ENCODE data around the gene BMPR1A. TPM values are rescaled to one million over a fixed set of nuclear protein-coding genes. Genes with fewer than 3 reads are reported as not detected.
"Not testable (repeated sequence)": the region's sequence is repeated elsewhere in the genome, so short reads cannot be mapped to it uniquely, and the experiment has no call there.

Gene BMPR1A
- total RNA-seq, 2 experiments from 2014 or later, result 0.47 to 1.1 TPM

- POLR2A ChIA-PET, result no interaction called here
- intact Hi-C loops (cut with micrococcal nuclease; ENCODE audit: unreplicated experiment), result no loop called here
Observed at GRCh38 chr10:86938260-86938659, 181.8 kb downstream of the BMPR1A start.

GRCh38 chr10:86940076-86940475 lies 183.7 kb downstream of the BMPR1A start:
- H3K9me3 ChIP-seq (ENCODE audit: low read length); H3K79me2 ChIP-seq (ENCODE audit: insufficient read depth, low read depth, low read length); H3K27ac ChIP-seq (ENCODE audit: low read depth, low read length, poor library complexity, severe bottlenecking); POLR2A ChIA-PET; DNase-seq (ENCODE audit: low spot score); H3K4me2 ChIP-seq (ENCODE audit: low read length); BruUV-seq (replicated peaks); H3K9me2 ChIP-seq (ENCODE audit: insufficient read depth, low read length); H2AFZ ChIP-seq (ENCODE audit: low read length); intact Hi-C loops (cut with micrococcal nuclease; ENCODE audit: unreplicated experiment); H4K20me1 ChIP-seq (ENCODE audit: insufficient read depth, low read length); H3K4me3 ChIP-seq (ENCODE audit: low read depth, low read length, poor library complexity, severe bottlenecking); H3K36me3 ChIP-seq (ENCODE audit: insufficient read depth, low read length); H3K4me1 ChIP-seq (ENCODE audit: insufficient read depth, low read length, poor library complexity, severe bottlenecking): not testable (repeated sequence)
- CTCF ChIA-PET (ENCODE audit: unreplicated experiment), result interaction anchor here (0.6 kb wide), 1 partner anchor 120 kb away, joined by 4 read pairs; no protein-coding TSS in a partner anchor

More at GRCh38 chr10:86938260-86938659, 181.8 kb downstream of the BMPR1A start:
- H3K4me1 ChIP-seq (ENCODE audit: insufficient read depth, low read length, poor library complexity, severe bottlenecking), result no peaks in the 10 kb centered on the region
- no peaks in the 10 kb centered on the region for H3K79me2 ChIP-seq (ENCODE audit: insufficient read depth, low read depth, low read length)
- H2AFZ ChIP-seq (ENCODE audit: low read length), result no peak overlapping the region
- H3K9me2 ChIP-seq (ENCODE audit: insufficient read depth, low read length), result no peaks in the 10 kb centered on the region
- no peak overlapping the region for H3K27ac ChIP-seq (ENCODE audit: low read depth, low read length, poor library complexity, severe bottlenecking)
- H3K9me3 ChIP-seq (ENCODE audit: low read length), result no peaks in the 10 kb centered on the region
- DNase-seq (ENCODE audit: low spot score), result no peak
- BruUV-seq (replicated peaks), result no TSS peak
- H3K4me3 ChIP-seq (ENCODE audit: low read depth, low read length, poor library complexity, severe bottlenecking), result no peak overlapping the region
- CTCF ChIA-PET (ENCODE audit: unreplicated experiment), result no interaction called here
- no peaks in the 10 kb centered on the region for H4K20me1 ChIP-seq (ENCODE audit: insufficient read depth, low read length)
- no peak overlapping the region for H3K4me2 ChIP-seq (ENCODE audit: low read length)
- TF ChIP-seq CTCF (conservative IDR thresholded peaks at IDR 0.05; ENCODE audit: low read length), result no peak
- TF ChIP-seq EZH2phosphoT487 (IDR thresholded peaks at IDR 0.05; ENCODE audit: borderline replicate concordance, low read depth, low read length), result no peak
- no peaks in the 10 kb centered on the region for H3K36me3 ChIP-seq (ENCODE audit: insufficient read depth, low read length)

GRCh38 chr10:86940677-86941076 lies 184.3 kb downstream of the BMPR1A start:
- no peaks in the 10 kb centered on the region for H3K79me2 ChIP-seq (ENCODE audit: insufficient read depth, low read depth, low read length)
- CTCF ChIA-PET (ENCODE audit: unreplicated experiment), result no interaction called here
- POLR2A ChIA-PET, result no interaction called here
- intact Hi-C loops (cut with micrococcal nuclease; ENCODE audit: unreplicated experiment), result no loop called here
- H3K4me2 ChIP-seq (ENCODE audit: low read length), result no peak overlapping the region
- H3K4me3 ChIP-seq (ENCODE audit: low read depth, low read length, poor library complexity, severe bottlenecking), result no peak overlapping the region
- no TSS peak for BruUV-seq (replicated peaks)
- DNase-seq (ENCODE audit: low spot score), result no peak
- H4K20me1 ChIP-seq (ENCODE audit: insufficient read depth, low read length), result no peaks in the 10 kb centered on the region
- H3K9me3 ChIP-seq (ENCODE audit: low read length), result no peaks in the 10 kb centered on the region
- no peak overlapping the region for H2AFZ ChIP-seq (ENCODE audit: low read length)
- no peaks in the 10 kb centered on the region for H3K36me3 ChIP-seq (ENCODE audit: insufficient read depth, low read length)
- H3K4me1 ChIP-seq (ENCODE audit: insufficient read depth, low read length, poor library complexity, severe bottlenecking), result no peaks in the 10 kb centered on the region
- H3K9me2 ChIP-seq (ENCODE audit: insufficient read depth, low read length), result no peaks in the 10 kb centered on the region
- no peak for TF ChIP-seq CTCF (conservative IDR thresholded peaks at IDR 0.05; ENCODE audit: low read length)
- TF ChIP-seq EZH2phosphoT487 (IDR thresholded peaks at IDR 0.05; ENCODE audit: borderline replicate concordance, low read depth, low read length), result no peak
- no peak overlapping the region for H3K27ac ChIP-seq (ENCODE audit: low read depth, low read length, poor library complexity, severe bottlenecking)

All from OCI-LY7 (cell line).